Sigmoid colon (tissue), 7 donors: ENCODE data around the gene EHHADH. TPM values are rescaled to one million over a fixed set of nuclear protein-coding genes. Genes with fewer than 3 reads are reported as not detected.
"Not testable (repeated sequence)": the region's sequence is repeated elsewhere in the genome, so short reads cannot be mapped to it uniquely, and the experiment has no call there.

Source experiments
- DNase-seq: peaks from one replicate; pipeline ENCODE4 v3.0.0-alpha.2; 2019
- H3K27ac ChIP-seq, 4 donors: fragments of 200-600 bp; sonication (generic); one replicate each; pipeline ENCODE4 v1.5.1; 2016 to 2019; ENCODE audit warnings: mild to moderate bottlenecking in 1 of 4
- H3K27me3 ChIP-seq, 3 donors: fragments of 200-600 bp; sonication (generic); one replicate each; pipeline ENCODE4 v1.5.1; 2019; ENCODE audit warnings: mild to moderate bottlenecking in 1 of 3
- H3K36me3 ChIP-seq, 4 donors: fragments of 200-600 bp; sonication (generic); one replicate each; pipeline ENCODE4 v1.5.1; 2016 to 2019
- H3K4me1 ChIP-seq, 4 donors: fragments of 200-600 bp; sonication (generic); one replicate each; pipeline ENCODE4 v1.5.1; 2017 to 2019
- H3K4me3 ChIP-seq, 4 donors: fragments of 200-600 bp; sonication (generic); one replicate each; pipeline ENCODE4 v1.5.1; 2017 to 2019; ENCODE audit warnings: mild to moderate bottlenecking in 2 of 4, moderate library complexity in 1 of 4
- H3K9me3 ChIP-seq, 4 donors: fragments of 200-600 bp in 3 of 4; sonication (generic) in 3 of 4; one replicate each; pipeline versions ENCODE4 v1.5.1 to v1.6.1; 2013 to 2019
- CTCF ChIP-seq, 4 experiments: fragments of 450-650 bp in 3 of 4; fragments of 200-600 bp in 1 of 4; IDR thresholded peaks; one replicate each; pipeline ENCODE4 v1.5.1; 2016 to 2019; ENCODE audit warnings: antibody characterized with exemption in 4 of 4, mild to moderate bottlenecking in 3 of 4, moderate library complexity in 2 of 4
- EP300 ChIP-seq, 4 donors: sonication (generic); formaldehyde crosslinking; IDR thresholded peaks; one replicate each; pipeline ENCODE4 v1.6.1; 2017; ENCODE audit warnings: antibody characterized with exemption in 4 of 4
- POLR2A ChIP-seq, 2 donors: fragments of 450-650 bp; IDR thresholded peaks; one replicate each; pipeline ENCODE4 v1.6.1; 2016; ENCODE audit warnings: antibody characterized with exemption in 2 of 2, mild to moderate bottlenecking in 2 of 2, moderate library complexity in 2 of 2
- POLR2AphosphoS5 ChIP-seq, 4 donors: sonication (generic); formaldehyde crosslinking; IDR thresholded peaks; one replicate each; pipeline ENCODE4 v1.6.1; 2017; ENCODE audit warnings: antibody characterized with exemption in 4 of 4
- WGBS, 2 donors: extraction: QIAGEN DNeasy Blood & Tissue Kit; methylation state at CpG; one replicate each; pipeline ENCODE4 v1.1.7; 2013; 5-methylcytosine and 5-hydroxymethylcytosine counted together
- intact Hi-C: fragments of 100-400 bp; cut with DNase I; formaldehyde crosslinking; loops from one replicate; pipeline ENCODE4 v1.15.1; 2023
- polyA plus RNA-seq, 3 donors: library from polyadenylated mRNA; stranded (reverse); fragments of 200-250 nt; gene quantifications; one replicate each; pipeline ENCODE4 v1.2.3, GENCODE V29; 2013
- total RNA-seq, 4 donors: library from RNA; depleted of rRNA; stranded (reverse); fragments of >200 nt; gene quantifications; one replicate each; pipeline ENCODE4 v1.1.0, GENCODE V29; 2016
- donor health status: healthy with polysubstance abuse.
- donor health status: Bipolar disorder and iron deficiency.
- donor health status: healthy.

Gene EHHADH
- total and polyA plus RNA-seq, 7 donors: 1.9 to 20.8 (median 7.5) TPM

GRCh38 chr3:185254799-185255198 lies 950 bp upstream of the EHHADH start:
- 91 to 96% methylated on average over 4 of the region's 4 CpGs for WGBS, 2 donors
- Histone ChIP-seq H3K4me1 (peaks cover 0 to 6% (median 0%) of the 10 kb centered on the region in 4 donors), H3K36me3 (no peaks in the 10 kb centered on the region), H3K9me3 (no peaks in the 10 kb centered on the region), H3K27ac (no peak overlapping the region), H3K4me3 (no peak overlapping the region), H3K27me3 (no peaks in the 10 kb centered on the region)
- no peak for TF ChIP-seq CTCF (IDR thresholded peaks at IDR 0.05)
- no peak for DNase-seq
- intact Hi-C loops: no loop called here

- H3K9me3 ChIP-seq, H3K27ac ChIP-seq, intact Hi-C loops, H3K4me1 ChIP-seq, H3K27me3 ChIP-seq, DNase-seq, H3K36me3 ChIP-seq: not testable (repeated sequence)
- WGBS, 2 donors: 58 to 80% methylated on average over 4 of the region's 4 CpGs
- peak overlapping the region in 3 of 4 donors; percentile 56 to 69 (median 64) for H3K4me3 ChIP-seq
Observed at GRCh38 chr3:185253133-185253532, 716 bp downstream of the EHHADH start.

DNA sequence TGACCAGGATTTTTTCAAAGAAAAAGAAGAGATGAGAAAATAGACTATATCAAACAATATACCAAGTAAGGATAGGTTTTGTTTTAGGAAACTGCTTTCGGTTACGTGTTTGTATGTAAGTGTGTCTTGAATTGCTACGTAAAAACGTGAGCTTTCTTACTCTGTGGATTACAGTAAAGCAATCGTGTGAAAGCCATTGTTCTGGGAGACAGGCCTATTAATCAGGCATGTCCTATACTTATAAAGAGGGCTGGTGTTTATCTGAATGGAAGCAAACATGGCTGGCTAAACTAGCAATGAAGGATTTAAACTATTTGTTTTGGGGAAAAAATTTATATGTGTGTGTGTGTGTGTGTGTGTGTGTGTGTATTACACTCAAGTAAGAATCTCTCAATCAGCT lies 2.6 kb downstream of the EHHADH start:
- no peak overlapping the region for H3K27ac ChIP-seq
- DNase-seq: no peak
- no peaks in the 10 kb centered on the region for H3K9me3 ChIP-seq
- intact Hi-C loops: no loop called here
- WGBS, 2 donors: 90 to 92% methylated on average over 5 of the region's 5 CpGs
- H3K27me3 ChIP-seq: no peaks in the 10 kb centered on the region
- H3K4me1 ChIP-seq: peaks cover 0 to 6% (median 0%) of the 10 kb centered on the region in 4 donors
- no peak overlapping the region for H3K4me3 ChIP-seq
- peaks cover 0 to 15% (median 3%) of the 10 kb centered on the region in 4 donors for H3K36me3 ChIP-seq
- no peak for TF ChIP-seq POLR2AphosphoS5 (IDR thresholded peaks at IDR 0.05)
- no peak for TF ChIP-seq CTCF (IDR thresholded peaks at IDR 0.05)
- TF ChIP-seq EP300 (IDR thresholded peaks at IDR 0.05): no peak
- TF ChIP-seq POLR2A (IDR thresholded peaks at IDR 0.05): no peak

- intact Hi-C loops: no loop called here
- TF ChIP-seq EP300 (IDR thresholded peaks at IDR 0.05) (no peak), POLR2A (IDR thresholded peaks at IDR 0.05) (no peak), POLR2AphosphoS5 (IDR thresholded peaks at IDR 0.05) (no peak), CTCF (IDR thresholded peaks at IDR 0.05) (no peak)
- Histone ChIP-seq H3K4me1 (peaks cover 0 to 6% (median 0%) of the 10 kb centered on the region in 4 donors), H3K27ac (no peak overlapping the region), H3K27me3 (no peaks in the 10 kb centered on the region), H3K36me3 (peaks cover 0 to 15% (median 3%) of the 10 kb centered on the region in 4 donors), H3K9me3 (no peaks in the 10 kb centered on the region), H3K4me3 (no peak overlapping the region)
- no peak for DNase-seq
- WGBS, 2 donors: 0 to 1% methylated on average over 1 of the region's 1 CpG
Observed at GRCh38 chr3:185250653-185251052, 3.2 kb downstream of the EHHADH start.

DNA sequence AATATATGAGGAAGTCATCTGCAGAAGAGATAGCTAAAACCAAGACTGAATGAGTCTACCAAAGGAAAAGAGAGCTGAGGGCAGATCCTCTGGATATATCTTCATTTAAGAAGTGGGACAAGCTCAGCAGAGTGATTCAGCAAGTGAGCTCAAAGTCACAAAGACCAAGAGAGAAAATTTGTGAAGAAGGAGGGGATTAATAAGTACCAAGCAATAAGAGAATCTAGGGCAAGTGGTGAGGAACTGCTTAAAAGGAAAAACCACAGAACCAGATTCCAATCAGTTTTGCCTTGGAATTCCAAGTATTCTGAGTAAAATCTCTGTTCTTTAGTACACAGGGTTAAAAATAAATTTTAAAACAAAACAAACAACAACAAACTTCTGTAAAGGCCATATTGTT lies 3.6 kb downstream of the EHHADH start:
- no peaks in the 10 kb centered on the region for H3K27me3 ChIP-seq
- H3K4me1 ChIP-seq: peaks cover 0 to 6% (median 0%) of the 10 kb centered on the region in 4 donors
- no peak for TF ChIP-seq EP300 (IDR thresholded peaks at IDR 0.05)
- H3K36me3 ChIP-seq: peaks cover 0 to 15% (median 3%) of the 10 kb centered on the region in 4 donors
- DNase-seq: no peak
- no peak overlapping the region for H3K4me3 ChIP-seq
- no peaks in the 10 kb centered on the region for H3K9me3 ChIP-seq
- H3K27ac ChIP-seq: no peak overlapping the region
- intact Hi-C loops: no loop called here

DNA sequence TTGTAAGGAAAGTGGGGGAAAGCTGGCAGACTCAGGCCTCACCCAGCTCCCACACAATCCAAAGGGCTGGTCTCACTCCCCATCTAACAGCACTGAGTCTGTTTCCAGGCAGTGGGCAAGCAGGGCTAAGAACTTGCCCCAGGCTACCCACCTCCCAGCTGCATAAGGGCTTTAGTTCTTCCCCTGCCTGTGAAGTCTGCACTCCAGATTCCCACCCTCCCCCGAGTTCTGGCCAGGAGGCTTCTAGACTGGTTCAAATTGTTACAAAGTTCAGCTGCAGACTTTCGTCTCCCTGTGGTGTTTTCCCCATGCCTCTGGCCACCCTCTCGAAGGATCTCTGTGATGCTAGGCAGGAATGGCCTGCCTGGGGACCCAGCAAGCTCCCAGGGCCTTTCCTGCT lies 11.2 kb downstream of the EHHADH start:
- no peak for DNase-seq
- Histone ChIP-seq H3K4me1 (no peaks in the 10 kb centered on the region), H3K4me3 (no peak overlapping the region), H3K27me3 (no peaks in the 10 kb centered on the region), H3K36me3 (peaks cover 0 to 10% (median 0%) of the 10 kb centered on the region in 4 donors), H3K27ac (no peak overlapping the region), H3K9me3 (peaks cover 0 to 2% (median under 1%) of the 10 kb centered on the region in 4 donors)
- intact Hi-C loops: no loop called here
- WGBS, 2 donors: 94% methylated on average over 3 of the region's 3 CpGs
- TF ChIP-seq POLR2A (IDR thresholded peaks at IDR 0.05): no peak
